NCI-H526 (cell line): ENCODE results near the gene ZNF787.

Source experiments
- DNase-seq, 2 experiments: peaks; one replicate each; lab custom pipeline; 2025; lab: John Stamatoyannopoulos, UW

Gene ZNF787

GRCh38 chr19:56144376-56144775 is 23.3 kb upstream of the ZNF787 start:
- no peak for DNase-seq

GRCh38 chr19:56142897-56143434 is 21.9 kb upstream of the ZNF787 start:
- DNase-seq: no peak

GRCh38 chr19:56142087-56142787 is 21.1 kb upstream of the ZNF787 start:
- peak; percentile 55 to 69 for DNase-seq

- peak; percentile 17 to 59 for DNase-seq
Measured at GRCh38 chr19:56141417-56141993, 20.4 kb upstream of the ZNF787 start.

- DNase-seq: peak; percentile 99 to 100
Measured at GRCh38 chr19:56140583-56141416, 19.7 kb upstream of the ZNF787 start, which contains the start of gene ZNF444. ZNF444 (plus strand) TSS chr19:56141287; CDS start chr19:56146912, 5,625 bp downstream.

GRCh38 chr19:56139847-56140582 is 18.9 kb upstream of the ZNF787 start:
- DNase-seq: peak in 1 of 2 experiments; percentile 56

GRCh38 chr19:56138069-56138468 is 17.0 kb upstream of the ZNF787 start:
- DNase-seq: no peak

- DNase-seq: no peak
Measured at GRCh38 chr19:56137405-56137804, 16.3 kb upstream of the ZNF787 start.

GRCh38 chr19:56136362-56136761 is 15.3 kb upstream of the ZNF787 start:
- no peak for DNase-seq

- DNase-seq: no peak
Measured at GRCh38 chr19:56134654-56134921, 13.5 kb upstream of the ZNF787 start.

- DNase-seq: no peak
Measured at GRCh38 chr19:56133858-56134653, 13.0 kb upstream of the ZNF787 start.

- DNase-seq: no peak
Measured at GRCh38 chr19:56132316-56132822, 11.3 kb upstream of the ZNF787 start.

- no peak for DNase-seq
Measured at GRCh38 chr19:56131651-56132050, 10.6 kb upstream of the ZNF787 start.

GRCh38 chr19:56130006-56130405 is 8.9 kb upstream of the ZNF787 start:
- no peak for DNase-seq

GRCh38 chr19:56126983-56127780 is 6.1 kb upstream of the ZNF787 start:
- DNase-seq: no peak

GRCh38 chr19:56125806-56126590 is 4.9 kb upstream of the ZNF787 start:
- DNase-seq: no peak

GRCh38 chr19:56124578-56124977 is 3.5 kb upstream of the ZNF787 start:
- DNase-seq: no peak

- no peak for DNase-seq
Measured at GRCh38 chr19:56123266-56123891, 2.3 kb upstream of the ZNF787 start.
